ENCODE results near the gene SGCG.
"Not testable (repeated sequence)": the region's sequence is repeated elsewhere in the genome, so short reads cannot be mapped to it uniquely, and the experiment has no call there.

SGCG gene

GRCh38 chr13:23180711-23181110 is at the start of gene SGCG:
Gene SGCG (plus strand): TSS chr13:23180979. CDS start chr13:23203695, 22,716 bp downstream.
- FAIRE-seq: no peak

- no peak for FAIRE-seq
These were observed 46.2 kb upstream of the SGCG start for GRCh38 chr13:23134542-23134941.

- no peak for FAIRE-seq
These were observed 40.3 kb upstream of the SGCG start for GRCh38 chr13:23140492-23140891.

GRCh38 chr13:23141964-23142363 is 38.8 kb upstream of the SGCG start:
- no peak for FAIRE-seq

GRCh38 chr13:23142607-23143006 is 38.2 kb upstream of the SGCG start:
- FAIRE-seq: not testable (repeated sequence)

GRCh38 chr13:23144431-23144830 is 36.3 kb upstream of the SGCG start:
- no peak for FAIRE-seq

- no peak for FAIRE-seq
These were observed 34.8 kb upstream of the SGCG start for GRCh38 chr13:23146006-23146405.

GRCh38 chr13:23146811-23147625 is 33.8 kb upstream of the SGCG start:
- no peak for FAIRE-seq

- no peak for FAIRE-seq
These were observed 33.0 kb upstream of the SGCG start for GRCh38 chr13:23147827-23148226.

- FAIRE-seq: no peak
These were observed 23.0 kb upstream of the SGCG start for GRCh38 chr13:23157781-23158180.

- no peak for FAIRE-seq
These were observed 21.5 kb upstream of the SGCG start for GRCh38 chr13:23159205-23159759.

GRCh38 chr13:23159760-23160637 is 20.8 kb upstream of the SGCG start:
- FAIRE-seq: no peak

GRCh38 chr13:23160638-23161480 is 19.9 kb upstream of the SGCG start:
- no peak for FAIRE-seq

- FAIRE-seq: no peak
These were observed 19.3 kb upstream of the SGCG start for GRCh38 chr13:23161481-23161825.

GRCh38 chr13:23175920-23176319 is 4.9 kb upstream of the SGCG start:
- FAIRE-seq: peak; percentile 91

GRCh38 chr13:23182142-23182541 is 1.4 kb downstream of the SGCG start:
- no peak for FAIRE-seq

GRCh38 chr13:23183292-23183691 is 2.5 kb downstream of the SGCG start:
- no peak for FAIRE-seq

- FAIRE-seq: no peak
These were observed 4.8 kb downstream of the SGCG start for GRCh38 chr13:23185542-23185941.

- FAIRE-seq: no peak
These were observed 21.1 kb downstream of the SGCG start for GRCh38 chr13:23201870-23202269.

GRCh38 chr13:23202383-23202782 is 21.6 kb downstream of the SGCG start:
- no peak for FAIRE-seq

GRCh38 chr13:23203516-23203915 is 22.7 kb downstream of the SGCG start:
- no peak for FAIRE-seq

- no peak for FAIRE-seq
These were observed 25.0 kb downstream of the SGCG start for GRCh38 chr13:23205807-23206206.

- no peak for FAIRE-seq
These were observed 31.9 kb downstream of the SGCG start for GRCh38 chr13:23212671-23213070.
